IMR-90 (cell line): ENCODE measurements around the gene MSH3. TPM values are rescaled to one million over a fixed set of nuclear protein-coding genes. Genes with fewer than 3 reads are reported as not detected.

ENCODE experiments used
- ATAC-seq: fragments of 200-7000 bp; cut with Tn5 transposase; 2 replicates; pipeline ENCODE4 v1.9.1; 2020; ENCODE audit warnings: low read depth, mild to moderate bottlenecking, moderate library complexity
- BruUV-seq: library from RNA; stranded (reverse); fragments of 400-500 nt; replicated peaks from 2 replicates; lab custom pipeline; 2021; lab: Mats Ljungman, UMichigan
- CTCF ChIA-PET: fragments of 300-600 bp; formaldehyde crosslinking; extraction: SDS; loops from one replicate; lab custom pipeline; 2021; ENCODE audit warnings: antibody characterized with exemption; lab: Yijun Ruan, JAX
- POLR2A ChIA-PET: fragments of 300-600 bp; sonication (Branson Sonifier 250); formaldehyde crosslinking; loops from one replicate; lab custom pipeline; 2022; ENCODE audit warnings: antibody characterized with exemption; ENCODE audit not compliant: unreplicated experiment; lab: Charles Lee
- DNase-seq: peaks from one replicate; pipeline ENCODE4 v3.0.0; 2013
- H2AFZ ChIP-seq: replicated peaks from 2 replicates; pipeline ENCODE3; 2013; ENCODE audit warnings: low read length, mild to moderate bottlenecking; ENCODE audit not compliant: poor library complexity
- H2AK5ac ChIP-seq: 2 replicates; pipeline ENCODE4 v1.6.1; 2013; ENCODE audit warnings: low read depth, low read length, inconsistent platforms
- H2AK9ac ChIP-seq: replicated peaks from 2 replicates; pipeline ENCODE3; 2013; ENCODE audit warnings: mild to moderate bottlenecking, low read depth, low read length, moderate library complexity; ENCODE audit not compliant: poor library complexity
- H2BK120ac ChIP-seq: 2 replicates; pipeline ENCODE4 v1.6.1; 2013; ENCODE audit warnings: low read depth, low read length, inconsistent platforms
- H2BK15ac ChIP-seq: 3 replicates; pipeline ENCODE4 v1.6.1; 2013; ENCODE audit warnings: low read depth, low read length, inconsistent platforms
- H2BK20ac ChIP-seq: 2 replicates; pipeline ENCODE4 v1.6.1; 2013; ENCODE audit warnings: low read depth, mild to moderate bottlenecking, inconsistent platforms, low read length, moderate library complexity
- H2BK5ac ChIP-seq: 2 replicates; pipeline ENCODE4 v1.6.1; 2013; ENCODE audit warnings: mild to moderate bottlenecking, low read depth, low read length, inconsistent platforms; ENCODE audit not compliant: poor library complexity, severe bottlenecking
- H3K14ac ChIP-seq: replicated peaks from 2 replicates; pipeline ENCODE4 v1.6.1; 2013; ENCODE audit warnings: low read depth, low read length, inconsistent platforms
- H3K18ac ChIP-seq: 2 replicates; pipeline ENCODE4 v1.6.1; 2013; ENCODE audit warnings: low read depth, low read length, control low read depth
- H3K23ac ChIP-seq: 2 replicates; pipeline ENCODE4 v1.6.1; 2013; ENCODE audit warnings: low read depth, low read length, inconsistent platforms
- H3K27ac ChIP-seq: 2 replicates; pipeline ENCODE4 v1.5.1; 2013; ENCODE audit warnings: mild to moderate bottlenecking, control low read depth, low read length; ENCODE audit not compliant: insufficient read depth
- H3K27me3 ChIP-seq: 2 replicates; pipeline ENCODE4 v1.6.1; 2013; ENCODE audit warnings: low read length; ENCODE audit not compliant: control insufficient read depth, insufficient read depth
- H3K36me3 ChIP-seq: 2 replicates; pipeline ENCODE4 v1.6.1; 2013; ENCODE audit warnings: low read length, mixed read lengths; ENCODE audit not compliant: control insufficient read depth, insufficient read depth
- H3K4ac ChIP-seq: 2 replicates; pipeline ENCODE4 v1.6.1; 2013; ENCODE audit warnings: low read depth, low read length, inconsistent platforms
- H3K4me1 ChIP-seq: 2 replicates; pipeline ENCODE4 v1.6.1; 2013; ENCODE audit warnings: low read length, mixed read lengths; ENCODE audit not compliant: control insufficient read depth, insufficient read depth
- H3K4me2 ChIP-seq: 2 replicates; pipeline ENCODE4 v1.6.1; 2013; ENCODE audit warnings: low read depth, mild to moderate bottlenecking, control low read depth, low read length, moderate library complexity
- H3K4me3 ChIP-seq: 2 replicates; pipeline ENCODE4 v1.5.1; 2013; ENCODE audit warnings: low read depth, mild to moderate bottlenecking, control low read depth, low read length, moderate library complexity; ENCODE audit not compliant: insufficient read depth
- H3K56ac ChIP-seq: 2 replicates; pipeline ENCODE4 v1.6.1; 2013; ENCODE audit warnings: low read length, inconsistent platforms; ENCODE audit not compliant: insufficient read depth; ENCODE audit errors: extremely low read depth
- H3K79me1 ChIP-seq, 2 experiments: 2 replicates each; pipeline ENCODE4 v1.6.1; 2013; ENCODE audit warnings: low read length in 2 of 2, inconsistent platforms in 1 of 2, low read depth in 1 of 2
- H3K9ac ChIP-seq: 2 replicates; pipeline ENCODE4 v1.6.1; 2013; ENCODE audit warnings: low read depth, low read length, control low read depth
- H3K9me1 ChIP-seq: 2 replicates; pipeline ENCODE4 v1.6.1; 2013; ENCODE audit warnings: low read length, inconsistent platforms; ENCODE audit not compliant: insufficient read depth
- H3K9me3 ChIP-seq: 2 replicates; pipeline ENCODE4 v1.6.1; 2013; ENCODE audit warnings: low read length; ENCODE audit not compliant: control insufficient read depth, insufficient read depth
- H4K20me1 ChIP-seq: 2 replicates; pipeline ENCODE4 v1.6.1; 2013; ENCODE audit warnings: low read length, inconsistent platforms; ENCODE audit not compliant: insufficient read depth
- H4K5ac ChIP-seq: 2 replicates; pipeline ENCODE4 v1.6.1; 2013; ENCODE audit warnings: mild to moderate bottlenecking, low read depth, low read length, control low read depth
- H4K8ac ChIP-seq, 2 experiments: 2 replicates each; pipeline ENCODE4 v1.6.1; 2013; ENCODE audit warnings: low read depth in 2 of 2, low read length in 2 of 2, control low read depth in 1 of 2, inconsistent platforms in 1 of 2
- H4K91ac ChIP-seq: 2 replicates; pipeline ENCODE4 v1.6.1; 2013; ENCODE audit warnings: low read depth, low read length, inconsistent platforms; ENCODE audit not compliant: insufficient read depth
- BHLHE40 ChIP-seq: fragments of 150-350 bp; IDR thresholded peaks from 2 replicates; pipeline ENCODE4 v1.6.1; 2016; ENCODE audit warnings: mild to moderate bottlenecking, low read depth, low read length
- CEBPB ChIP-seq: IDR thresholded peaks from 2 replicates; pipeline ENCODE4 v1.6.1; 2012; ENCODE audit warnings: low read depth, low read length, improper control_type of control experiment
- CHD1 ChIP-seq: IDR thresholded peaks from 2 replicates; pipeline ENCODE4 v1.6.1; 2012; ENCODE audit warnings: low read depth, low read length, improper control_type of control experiment
- FOS ChIP-seq: fragments of 150-350 bp; IDR thresholded peaks from 2 replicates; pipeline ENCODE4 v1.6.1; 2016; ENCODE audit warnings: low read depth, low read length
- MAFK ChIP-seq: IDR thresholded peaks from 2 replicates; pipeline ENCODE4 v1.6.1; 2012; ENCODE audit warnings: low read depth, low read length, improper control_type of control experiment
- MAZ ChIP-seq: IDR thresholded peaks from 2 replicates; pipeline ENCODE4 v1.6.1; 2012; ENCODE audit warnings: low read depth, mild to moderate bottlenecking, low read length, improper control_type of control experiment, moderate library complexity, borderline replicate concordance
- MXI1 ChIP-seq: IDR thresholded peaks from 2 replicates; pipeline ENCODE4 v1.6.1; 2012; ENCODE audit warnings: low read depth, mild to moderate bottlenecking, low read length, moderate library complexity, borderline replicate concordance
- NFE2L2 ChIP-seq: fragments of 150-350 bp; IDR thresholded peaks from 2 replicates; pipeline ENCODE4 v1.6.1; 2016; ENCODE audit warnings: low read depth, mild to moderate bottlenecking, low read length
- POLR2A ChIP-seq: IDR thresholded peaks from 2 replicates; pipeline ENCODE4 v1.6.1; 2012; ENCODE audit warnings: mild to moderate bottlenecking, low read depth, low read length
- RAD21 ChIP-seq: IDR thresholded peaks from 2 replicates; pipeline ENCODE4 v1.6.1; 2012; ENCODE audit warnings: low read length, improper control_type of control experiment
- RCOR1 ChIP-seq: IDR thresholded peaks from 2 replicates; pipeline ENCODE4 v1.6.1; 2012; ENCODE audit warnings: mild to moderate bottlenecking, low read length, improper control_type of control experiment; ENCODE audit not compliant: insufficient replicate concordance
- RFX5 ChIP-seq: IDR thresholded peaks from 2 replicates; pipeline ENCODE4 v1.8.0; 2012; ENCODE audit warnings: low read depth, mild to moderate bottlenecking, low read length, moderate library complexity
- SMC3 ChIP-seq: fragments of 150-350 bp; IDR thresholded peaks from 2 replicates; pipeline ENCODE4 v1.6.1; 2016; ENCODE audit warnings: low read depth, mild to moderate bottlenecking, antibody characterized with exemption, low read length, moderate library complexity
- USF2 ChIP-seq: fragments of 150-350 bp; IDR thresholded peaks from 2 replicates; pipeline ENCODE4 v1.6.1; 2017; ENCODE audit warnings: mild to moderate bottlenecking, antibody characterized with exemption, low read length, low read depth
- WGBS, 2 experiments: methylation state at CpG; one replicate each; pipeline versions ENCODE4 v1.1.5 to v1.1.7; 2013; ENCODE audit warnings: missing lambda C conversion rate in 2 of 2; ENCODE audit not compliant: insufficient read length in 1 of 2; ENCODE audit errors: extremely low coverage in 2 of 2; 5-methylcytosine and 5-hydroxymethylcytosine counted together
- dilution Hi-C: fragments of 300-500 bp; cut with HindIII; formaldehyde crosslinking; loops from one replicate; pipeline ENCODE4 v1.14.3; 2018; ENCODE audit warnings: low sequenced_read_pairs; ENCODE audit not compliant: unreplicated experiment
- in situ Hi-C: fragments of 300-500 bp; cut with MboI; formaldehyde crosslinking; loops from 3 replicates; pipeline ENCODE4 v1.14.3; 2019; ENCODE audit warnings: low sequenced_read_pairs, inconsistent platforms, mixed read lengths
- intact Hi-C: fragments of 100-400 bp; cut with micrococcal nuclease; formaldehyde crosslinking; loops from 2 replicates; pipeline ENCODE4 v1.10.0; 2022
- polyA plus RNA-seq, 3 experiments: library from polyadenylated mRNA; depleted of rRNA; stranded (reverse); fragments of >200 nt; gene quantifications; 2 replicates each; pipeline ENCODE4 v1.2.3, GENCODE V29; 2012; ENCODE audit warnings: low replicate concordance in 1 of 3
- total RNA-seq: library from RNA; depleted of rRNA; stranded (reverse); fragments of >200 nt; gene quantifications from 2 replicates; pipeline ENCODE4 v1.2.3, GENCODE V29; 2012
- TF ChIP-seq, protein P1 (sequence below): conservative IDR thresholded peaks from 2 replicates; pipeline ENCODE4 v1.5.1; 2012; ENCODE audit warnings: mild to moderate bottlenecking, low read depth, low read length, improper control_type of control experiment
- TF ChIP-seq, protein P2 (sequence below): fragments of 150-350 bp; IDR thresholded peaks from 2 replicates; pipeline ENCODE4 v1.6.1; 2016; ENCODE audit warnings: low read depth, mild to moderate bottlenecking, low read length, moderate library complexity, borderline replicate concordance

The MSH3 gene
- total and polyA plus RNA-seq, 2 of the 4 experiments (the other 2 are of a cell fraction): 4.6 to 13.3 TPM

- ATAC-seq (no peak), DNase-seq (no peak)
- Histone ChIP-seq H3K4me1 (no peaks in the 10 kb centered on the region), H3K18ac (no peak overlapping the region), H3K27me3 (no peaks in the 10 kb centered on the region), H3K56ac (no peak overlapping the region), H4K8ac (no peak overlapping the region), H2AK9ac (no peak overlapping the region), H2AFZ (no peak overlapping the region), H2AK5ac (no peak overlapping the region), H2BK20ac (no peak overlapping the region), H3K4me2 (no peak overlapping the region), H3K9me1 (0 out of 2 replicates have a peak, but pooled peaks cover 7% of the 10 kb centered on the region), H3K14ac (no peak overlapping the region), H3K23ac (no peak overlapping the region), H3K4me3 (no peak overlapping the region), H3K4ac (no peak overlapping the region), H3K9ac (no peak overlapping the region), H4K20me1 (no peaks in the 10 kb centered on the region), H4K5ac (no peak overlapping the region), H2BK5ac (no peak overlapping the region), H3K9me3 (no peaks in the 10 kb centered on the region), H3K36me3 (no peaks in the 10 kb centered on the region), H3K27ac (no peak overlapping the region), H2BK15ac (no peak overlapping the region), H2BK120ac (no peak overlapping the region), H3K79me1 (no peaks in the 10 kb centered on the region), H4K91ac (no peak overlapping the region)
- ChIA-PET CTCF (no interaction called here), POLR2A (no interaction called here)
- in situ Hi-C loops: no loop called here
- dilution Hi-C loops: no loop called here
- intact Hi-C loops: no loop called here
- TF ChIP-seq CEBPB (no peak), POLR2A (no peak), BHLHE40 (no peak), RCOR1 (no peak), MAZ (no peak), SMC3 (no peak), RAD21 (no peak), USF2 (no peak), MAFK (no peak), FOS (no peak), MXI1 (no peak), RFX5 (no peak), NFE2L2 (no peak), CHD1 (no peak)
- TF ChIP-seq, protein P1, sequence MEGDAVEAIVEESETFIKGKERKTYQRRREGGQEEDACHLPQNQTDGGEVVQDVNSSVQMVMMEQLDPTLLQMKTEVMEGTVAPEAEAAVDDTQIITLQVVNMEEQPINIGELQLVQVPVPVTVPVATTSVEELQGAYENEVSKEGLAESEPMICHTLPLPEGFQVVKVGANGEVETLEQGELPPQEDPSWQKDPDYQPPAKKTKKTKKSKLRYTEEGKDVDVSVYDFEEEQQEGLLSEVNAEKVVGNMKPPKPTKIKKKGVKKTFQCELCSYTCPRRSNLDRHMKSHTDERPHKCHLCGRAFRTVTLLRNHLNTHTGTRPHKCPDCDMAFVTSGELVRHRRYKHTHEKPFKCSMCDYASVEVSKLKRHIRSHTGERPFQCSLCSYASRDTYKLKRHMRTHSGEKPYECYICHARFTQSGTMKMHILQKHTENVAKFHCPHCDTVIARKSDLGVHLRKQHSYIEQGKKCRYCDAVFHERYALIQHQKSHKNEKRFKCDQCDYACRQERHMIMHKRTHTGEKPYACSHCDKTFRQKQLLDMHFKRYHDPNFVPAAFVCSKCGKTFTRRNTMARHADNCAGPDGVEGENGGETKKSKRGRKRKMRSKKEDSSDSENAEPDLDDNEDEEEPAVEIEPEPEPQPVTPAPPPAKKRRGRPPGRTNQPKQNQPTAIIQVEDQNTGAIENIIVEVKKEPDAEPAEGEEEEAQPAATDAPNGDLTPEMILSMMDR: no peak
- TF ChIP-seq, protein P2, sequence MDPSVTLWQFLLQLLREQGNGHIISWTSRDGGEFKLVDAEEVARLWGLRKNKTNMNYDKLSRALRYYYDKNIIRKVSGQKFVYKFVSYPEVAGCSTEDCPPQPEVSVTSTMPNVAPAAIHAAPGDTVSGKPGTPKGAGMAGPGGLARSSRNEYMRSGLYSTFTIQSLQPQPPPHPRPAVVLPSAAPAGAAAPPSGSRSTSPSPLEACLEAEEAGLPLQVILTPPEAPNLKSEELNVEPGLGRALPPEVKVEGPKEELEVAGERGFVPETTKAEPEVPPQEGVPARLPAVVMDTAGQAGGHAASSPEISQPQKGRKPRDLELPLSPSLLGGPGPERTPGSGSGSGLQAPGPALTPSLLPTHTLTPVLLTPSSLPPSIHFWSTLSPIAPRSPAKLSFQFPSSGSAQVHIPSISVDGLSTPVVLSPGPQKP: no peak
- no TSS peak for BruUV-seq
- 83% methylated on average over 1 of the region's 1 CpG; no CpG with 5 or more reads in 1 of the 2 experiments for WGBS, 2 experiments
These were observed 35.4 kb upstream of the MSH3 start for GRCh38 chr5:80619086-80619485.
